ENCODE results near the gene IFITM10.

GRCh38 chr11:1744891-1745700 is 5.3 kb downstream of the IFITM10 start:
- TF ChIP-seq POLR2A (IDR thresholded peaks at IDR 0.05; ENCODE audit: low read length), result no peak
- no peak for TF ChIP-seq GATA1 (IDR thresholded peaks at IDR 0.05; ENCODE audit: low read depth, low read length)
